ENCODE results near the gene SPIN2B.
"Not testable (repeated sequence)": the region's sequence is repeated elsewhere in the genome, so short reads cannot be mapped to it uniquely, and the experiment has no call there.

- TF ChIP-seq, protein P1, sequence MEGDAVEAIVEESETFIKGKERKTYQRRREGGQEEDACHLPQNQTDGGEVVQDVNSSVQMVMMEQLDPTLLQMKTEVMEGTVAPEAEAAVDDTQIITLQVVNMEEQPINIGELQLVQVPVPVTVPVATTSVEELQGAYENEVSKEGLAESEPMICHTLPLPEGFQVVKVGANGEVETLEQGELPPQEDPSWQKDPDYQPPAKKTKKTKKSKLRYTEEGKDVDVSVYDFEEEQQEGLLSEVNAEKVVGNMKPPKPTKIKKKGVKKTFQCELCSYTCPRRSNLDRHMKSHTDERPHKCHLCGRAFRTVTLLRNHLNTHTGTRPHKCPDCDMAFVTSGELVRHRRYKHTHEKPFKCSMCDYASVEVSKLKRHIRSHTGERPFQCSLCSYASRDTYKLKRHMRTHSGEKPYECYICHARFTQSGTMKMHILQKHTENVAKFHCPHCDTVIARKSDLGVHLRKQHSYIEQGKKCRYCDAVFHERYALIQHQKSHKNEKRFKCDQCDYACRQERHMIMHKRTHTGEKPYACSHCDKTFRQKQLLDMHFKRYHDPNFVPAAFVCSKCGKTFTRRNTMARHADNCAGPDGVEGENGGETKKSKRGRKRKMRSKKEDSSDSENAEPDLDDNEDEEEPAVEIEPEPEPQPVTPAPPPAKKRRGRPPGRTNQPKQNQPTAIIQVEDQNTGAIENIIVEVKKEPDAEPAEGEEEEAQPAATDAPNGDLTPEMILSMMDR (IDR thresholded peaks at IDR 0.05) = not testable (repeated sequence)
- TF ChIP-seq EZH2 (IDR thresholded peaks at IDR 0.05; ENCODE audit: borderline replicate concordance, insufficient read depth, low read depth, low read length, poor library complexity, severe bottlenecking) = not testable (repeated sequence)
These were observed 18.4 kb downstream of the SPIN2B start for GRCh38 chrX:57102918-57103317.

Data from B cell (primary cell).